Raji (cell line): Measurements from ENCODE around the gene SNCAIP.

Experiments
- POLR2A ChIP-seq: IDR thresholded peaks from 2 replicates; pipeline ENCODE4 v1.6.1; 2011; ENCODE audit warnings: low read depth, low read length, control low read depth; ENCODE audit not compliant: insufficient read depth

Gene SNCAIP

DNA sequence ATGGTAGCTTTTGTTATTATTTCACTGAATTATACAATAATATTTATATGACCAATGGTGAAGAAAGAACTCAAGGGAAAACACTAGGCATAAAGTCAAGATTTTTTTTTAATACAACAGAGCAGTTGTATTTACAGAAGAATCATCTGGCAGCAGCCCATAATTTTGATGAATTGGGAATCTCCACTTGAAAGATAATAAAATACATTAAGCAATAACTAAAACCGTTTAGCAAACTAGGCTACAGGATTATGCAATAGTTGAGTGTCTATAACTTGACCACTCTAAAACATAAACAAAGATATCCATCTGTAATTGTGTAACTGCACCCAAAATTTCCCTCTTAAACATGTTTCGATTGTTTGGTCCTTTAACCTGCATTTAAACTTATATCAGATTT is 80.8 kb downstream of the SNCAIP start:
- no peak for TF ChIP-seq POLR2A

DNA sequence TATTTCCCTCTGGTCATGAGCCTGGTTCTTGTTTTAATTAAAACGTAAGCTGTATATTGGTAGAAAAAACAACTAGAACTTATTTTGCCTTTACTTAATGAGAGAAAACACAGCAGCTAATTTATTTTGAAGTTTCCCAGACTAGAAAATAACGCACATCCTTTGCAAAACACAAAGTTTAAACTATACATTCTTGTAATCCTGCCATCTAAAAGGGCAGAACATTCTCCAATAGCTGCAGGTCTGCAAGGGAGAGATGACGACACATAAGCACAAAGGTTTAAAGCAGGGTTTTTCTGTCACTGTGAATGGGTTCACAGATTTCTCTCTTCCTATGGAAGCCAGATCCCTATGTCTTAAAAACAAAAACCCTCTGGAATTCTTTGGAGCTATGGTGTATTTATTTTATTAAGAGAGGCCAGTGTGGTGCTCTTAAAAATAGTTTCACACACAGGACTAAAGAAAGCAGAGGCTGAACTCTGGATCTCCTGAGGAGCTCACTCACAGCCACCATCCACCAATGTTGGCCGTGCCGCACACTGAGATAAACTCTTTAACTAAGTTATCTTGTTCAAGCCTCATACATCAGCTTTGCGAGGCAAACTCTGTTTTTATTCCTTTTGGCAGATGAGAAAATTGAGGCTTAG is 82.4 kb downstream of the SNCAIP start:
- TF ChIP-seq POLR2A: no peak

DNA sequence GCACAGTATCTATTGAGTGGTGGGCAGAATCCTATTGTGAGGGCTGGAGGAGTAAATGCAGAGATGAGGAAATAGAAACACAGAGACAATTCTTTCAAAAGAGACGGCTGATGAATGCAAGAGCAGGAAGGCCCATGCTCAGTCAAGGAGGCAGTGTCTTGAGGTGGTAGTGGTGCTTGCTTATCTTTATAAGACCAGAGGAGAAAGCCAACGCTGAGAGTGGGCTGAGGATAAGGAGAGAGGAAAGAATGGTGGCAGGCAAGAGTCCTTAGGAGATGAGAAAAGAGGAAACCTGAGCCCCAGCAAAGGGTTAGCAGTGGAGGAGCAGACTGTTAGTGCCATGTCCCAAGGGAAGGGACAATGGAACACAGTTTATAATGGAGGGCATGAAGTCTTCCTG is 86.0 kb downstream of the SNCAIP start:
- TF ChIP-seq POLR2A: no peak

DNA sequence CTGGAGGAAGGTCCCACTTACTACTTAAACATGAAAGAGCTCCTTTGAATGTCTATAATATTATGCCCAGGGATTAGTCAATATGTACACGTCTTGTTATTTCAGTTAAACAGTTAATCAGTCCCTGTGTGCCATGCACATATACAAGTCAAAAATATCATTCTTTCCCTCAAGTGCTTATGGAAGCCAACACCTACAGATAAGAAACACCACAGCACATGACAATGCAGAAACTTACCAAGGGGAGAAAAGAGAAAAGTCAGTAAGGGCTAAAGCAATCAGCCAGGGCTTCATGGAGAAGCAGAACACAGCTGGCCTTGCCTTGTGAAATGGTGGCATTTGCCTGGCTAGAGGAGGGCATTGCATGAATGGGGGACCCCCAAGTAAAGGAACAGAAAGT is 88.3 kb downstream of the SNCAIP start:
- no peak for TF ChIP-seq POLR2A

GRCh38 chr5:122400938-122401337 is 88.9 kb downstream of the SNCAIP start:
- no peak for TF ChIP-seq POLR2A

DNA sequence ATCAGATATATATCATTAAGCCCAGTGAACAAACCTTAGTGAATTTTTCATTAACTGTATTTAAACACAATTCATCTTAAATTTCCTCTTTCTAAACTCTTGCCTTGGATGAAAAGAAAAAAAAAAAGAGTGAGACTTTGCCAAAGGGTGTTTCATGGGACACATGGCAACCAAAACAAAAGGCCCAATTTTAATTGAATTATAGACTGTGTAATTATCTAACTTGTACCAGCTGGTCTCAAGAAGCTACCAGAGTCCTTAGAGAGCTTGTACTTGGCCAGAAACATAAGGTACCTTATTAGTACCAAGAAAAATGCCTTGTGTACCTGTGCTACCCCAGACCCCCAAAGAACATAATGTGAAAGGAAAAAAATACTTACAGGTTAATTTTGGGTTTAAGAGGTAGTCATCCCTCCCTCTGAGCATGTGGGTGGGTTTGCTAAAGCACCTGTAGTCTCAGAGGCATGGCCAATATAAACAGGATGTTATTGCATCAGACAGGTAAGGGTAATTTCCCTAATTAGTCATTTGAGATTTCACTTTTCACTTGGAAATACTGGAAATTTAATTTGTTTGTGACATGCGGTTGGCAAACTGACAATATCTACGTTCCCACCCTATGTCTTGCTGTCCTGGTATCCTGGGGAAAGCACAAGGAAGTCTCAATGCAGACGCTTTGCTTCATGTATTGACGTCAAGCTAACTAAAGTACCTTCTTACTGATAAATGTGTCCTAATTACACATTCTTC is 90.1 kb downstream of the SNCAIP start:
- no peak for TF ChIP-seq POLR2A

DNA sequence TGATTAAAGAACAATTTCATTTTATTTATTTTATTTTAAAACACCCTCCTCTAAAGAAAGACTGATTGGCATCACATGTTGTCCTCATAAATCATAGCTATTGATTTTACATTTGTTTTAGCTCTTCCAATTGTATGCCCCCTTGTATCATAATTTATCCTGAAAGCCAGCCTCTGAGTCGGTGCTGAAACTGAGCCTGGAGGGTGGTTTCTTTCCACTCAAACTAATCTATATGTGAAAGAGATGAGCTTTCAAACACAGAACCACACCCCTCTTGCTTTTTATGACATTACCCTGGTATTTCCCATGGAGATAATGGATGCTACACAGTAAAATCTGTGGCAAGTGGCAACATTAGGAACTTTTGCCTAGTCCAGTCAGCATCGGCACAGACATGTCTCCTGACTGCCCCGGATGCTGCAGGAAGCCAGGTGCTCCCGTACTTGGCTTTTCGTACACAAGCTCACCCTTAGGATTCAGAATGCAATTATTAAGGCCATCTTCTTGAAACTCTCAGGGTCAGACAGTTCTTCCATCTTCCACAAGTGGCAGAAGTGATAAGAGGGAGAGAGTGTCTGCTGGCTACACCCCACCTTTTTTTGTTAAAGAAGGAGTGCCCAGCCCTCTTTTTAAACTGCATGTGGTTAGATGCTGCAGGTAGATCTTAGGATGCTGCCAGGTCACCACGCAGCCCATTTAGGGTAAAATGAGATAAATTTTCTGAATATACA is 91.1 kb downstream of the SNCAIP start:
- no peak for TF ChIP-seq POLR2A

- no peak for TF ChIP-seq POLR2A
Measured at GRCh38 chr5:122404018-122404417, 92.0 kb downstream of the SNCAIP start.

- TF ChIP-seq POLR2A: no peak
Measured at GRCh38 chr5:122404653-122405362, 92.8 kb downstream of the SNCAIP start.

GRCh38 chr5:122405751-122406150 is 93.7 kb downstream of the SNCAIP start:
- no peak for TF ChIP-seq POLR2A

DNA sequence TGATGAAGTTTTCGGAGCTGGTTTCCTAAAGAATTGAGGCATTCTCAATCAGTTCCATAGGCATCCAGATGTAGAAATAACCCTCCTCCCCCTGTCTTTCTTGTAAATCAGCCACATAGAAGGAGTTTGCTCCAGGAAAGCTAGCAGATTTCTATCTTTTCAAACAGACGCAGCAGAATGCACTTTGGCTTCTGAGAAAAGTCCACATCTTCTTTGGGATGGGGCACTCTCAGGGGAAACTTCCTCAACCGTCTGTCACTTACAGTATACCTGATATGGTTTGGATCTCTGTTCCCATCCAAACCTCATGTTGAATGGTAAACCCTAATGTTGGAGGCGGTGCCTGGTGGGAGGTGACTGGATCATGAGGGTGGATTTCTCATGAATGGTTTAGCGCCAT is 94.1 kb downstream of the SNCAIP start:
- TF ChIP-seq POLR2A: no peak

DNA sequence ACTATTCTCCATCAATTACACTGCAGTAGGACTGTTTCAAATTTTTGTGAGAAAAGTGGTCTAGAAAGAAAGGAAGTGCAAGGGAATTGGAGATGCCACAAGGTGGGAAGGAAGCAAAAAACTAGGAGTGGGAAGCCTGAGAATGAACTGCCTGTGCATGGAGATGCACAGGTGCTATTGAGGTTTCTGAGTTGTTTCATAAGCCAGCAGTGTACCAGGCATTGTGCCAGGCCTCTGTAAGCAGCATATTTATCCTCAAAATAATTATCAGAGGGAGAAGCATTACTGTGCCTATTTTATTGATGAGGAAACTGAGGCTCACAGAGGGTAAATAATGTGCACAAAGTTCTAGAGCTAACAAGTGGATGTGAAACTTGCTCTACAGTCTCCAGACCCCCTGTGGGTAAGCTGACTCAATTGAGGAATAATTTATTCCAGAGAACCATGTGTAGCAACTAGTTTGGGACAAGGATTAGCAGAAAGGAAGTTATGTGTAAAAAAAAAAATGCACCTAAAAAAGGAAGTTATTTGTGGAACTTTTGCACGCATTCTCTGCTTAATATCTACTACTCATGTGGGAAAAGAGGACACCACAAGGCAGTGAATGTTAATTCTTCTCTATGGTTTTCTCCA is 96.7 kb downstream of the SNCAIP start:
- no peak for TF ChIP-seq POLR2A

- no peak for TF ChIP-seq POLR2A
Measured at GRCh38 chr5:122412966-122413365, 100.9 kb downstream of the SNCAIP start.

- TF ChIP-seq POLR2A: no peak
Measured at GRCh38 chr5:122413722-122414121, 101.7 kb downstream of the SNCAIP start.

- no peak for TF ChIP-seq POLR2A
Measured at GRCh38 chr5:122415030-122415800, 103.2 kb downstream of the SNCAIP start.

DNA sequence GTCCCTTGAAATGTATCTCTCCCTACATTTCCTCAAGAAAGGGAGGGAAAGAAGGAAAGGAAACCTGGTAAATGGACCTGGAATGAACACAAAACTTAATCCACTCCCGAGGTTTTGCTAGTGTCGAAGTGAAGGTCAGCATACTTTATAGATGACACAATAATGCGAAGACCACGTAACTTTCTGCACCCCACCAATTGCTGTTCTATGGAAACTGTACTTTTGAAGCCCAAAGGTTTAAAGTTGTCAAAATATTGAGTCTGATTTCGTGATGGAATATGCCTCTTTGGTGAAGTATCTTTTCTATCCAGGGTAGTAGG is 103.7 kb downstream of the SNCAIP start:
- no peak for TF ChIP-seq POLR2A
